Activated CD8-positive, alpha-beta memory T cell treated with anti-CD3 and anti-CD28 coated beads, Interleukin-2, amount 50 U/mL, for 4 hours (primary cell): Measurements from ENCODE around the gene KCTD13.
"Not testable (repeated sequence)": the region's sequence is repeated elsewhere in the genome, so short reads cannot be mapped to it uniquely, and the experiment has no call there.

Source experiments
- DNase-seq: peaks from one replicate; pipeline ENCODE4 v3.0.0-alpha.2; 2020

The KCTD13 gene

GRCh38 chr16:29877266-29877961 lies 48.6 kb downstream of the KCTD13 start:
- DNase-seq = no peak

- peak; percentile 51 for DNase-seq
These were observed 49.3 kb downstream of the KCTD13 start for GRCh38 chr16:29876594-29877249.

- DNase-seq = no peak
These were observed 49.8 kb downstream of the KCTD13 start for GRCh38 chr16:29876217-29876593.

- no peak for DNase-seq
These were observed 50.8 kb downstream of the KCTD13 start for GRCh38 chr16:29875206-29875605.

- DNase-seq = no peak
These were observed 52.7 kb downstream of the KCTD13 start for GRCh38 chr16:29873319-29873718.

- no peak for DNase-seq
These were observed 54.0 kb downstream of the KCTD13 start for GRCh38 chr16:29871822-29872546.

GRCh38 chr16:29869067-29869466 lies 57.0 kb downstream of the KCTD13 start:
- DNase-seq = not testable (repeated sequence)

- DNase-seq = no peak
These were observed 57.5 kb downstream of the KCTD13 start for GRCh38 chr16:29868396-29869009.

GRCh38 chr16:29864205-29864604 lies 61.8 kb downstream of the KCTD13 start:
- no peak for DNase-seq

GRCh38 chr16:29863669-29863984 lies 62.4 kb downstream of the KCTD13 start:
- no peak for DNase-seq

GRCh38 chr16:29862884-29863668 lies 63.0 kb downstream of the KCTD13 start, which contains the start of gene CDIPT:
CDIPT (minus strand) TSS chr16:29863226; CDS start chr16:29862857, 369 bp downstream.
- DNase-seq = peak; percentile 91

- DNase-seq = no peak
These were observed 63.6 kb downstream of the KCTD13 start for GRCh38 chr16:29862383-29862883.

- no peak for DNase-seq
These were observed 65.8 kb downstream of the KCTD13 start for GRCh38 chr16:29860218-29860617.

- no peak for DNase-seq
These were observed 67.1 kb downstream of the KCTD13 start for GRCh38 chr16:29858974-29859373.

- DNase-seq = no peak
These were observed 67.7 kb downstream of the KCTD13 start for GRCh38 chr16:29858149-29858849.

- no peak for DNase-seq
These were observed 68.8 kb downstream of the KCTD13 start for GRCh38 chr16:29857133-29857760.
